ENCODE measurements around the gene RBM34.
"Not testable (repeated sequence)": the region's sequence is repeated elsewhere in the genome, so short reads cannot be mapped to it uniquely, and the experiment has no call there.

Gene RBM34

DNA sequence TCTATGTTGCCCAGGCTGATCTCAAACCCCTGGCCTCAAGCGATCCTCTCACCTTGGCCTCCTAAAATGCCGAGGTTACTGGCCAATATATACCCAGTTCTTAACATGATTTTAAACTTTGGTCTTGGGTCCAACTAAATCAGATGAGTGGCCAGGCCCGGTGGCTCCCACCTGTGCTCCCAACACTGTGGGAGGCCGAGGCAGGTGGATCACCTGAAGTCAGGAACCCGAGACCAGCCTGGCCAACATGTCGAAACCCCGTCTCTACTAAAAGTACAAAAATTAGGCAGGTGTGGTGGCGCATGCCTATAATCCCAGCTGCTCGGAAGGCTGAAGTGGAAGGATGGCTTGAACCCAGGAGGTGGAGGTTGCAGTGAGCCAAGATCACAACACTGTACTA lies 62.1 kb downstream of the RBM34 start:
- TF ChIP-seq HDGF (IDR thresholded peaks at IDR 0.05; ENCODE audit: borderline replicate concordance) (no peak), NFRKB (IDR thresholded peaks at IDR 0.05) (no peak), TARDBP (IDR thresholded peaks at IDR 0.05) (no peak), FOXK2 (IDR thresholded peaks at IDR 0.05) (no peak), CTBP1 (IDR thresholded peaks at IDR 0.05; ENCODE audit: borderline replicate concordance) (no peak), ELF4 (IDR thresholded peaks at IDR 0.05) (no peak), SP1 (IDR thresholded peaks at IDR 0.05) (no peak)
- TF ChIP-seq, protein P1, sequence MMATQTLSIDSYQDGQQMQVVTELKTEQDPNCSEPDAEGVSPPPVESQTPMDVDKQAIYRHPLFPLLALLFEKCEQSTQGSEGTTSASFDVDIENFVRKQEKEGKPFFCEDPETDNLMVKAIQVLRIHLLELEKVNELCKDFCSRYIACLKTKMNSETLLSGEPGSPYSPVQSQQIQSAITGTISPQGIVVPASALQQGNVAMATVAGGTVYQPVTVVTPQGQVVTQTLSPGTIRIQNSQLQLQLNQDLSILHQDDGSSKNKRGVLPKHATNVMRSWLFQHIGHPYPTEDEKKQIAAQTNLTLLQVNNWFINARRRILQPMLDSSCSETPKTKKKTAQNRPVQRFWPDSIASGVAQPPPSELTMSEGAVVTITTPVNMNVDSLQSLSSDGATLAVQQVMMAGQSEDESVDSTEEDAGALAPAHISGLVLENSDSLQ (IDR thresholded peaks at IDR 0.05): no peak
- ChIA-PET CTCF (no interaction called here), POLR2A (no interaction called here)
- no peak for DNase-seq (ENCODE audit: extremely low spot score)

GRCh38 chr1:235098547-235098946 lies 62.5 kb downstream of the RBM34 start:
- DNase-seq (ENCODE audit: extremely low spot score): no peak
- ChIA-PET POLR2A (no interaction called here), CTCF (no interaction called here)
- TF ChIP-seq BHLHE40 (IDR thresholded peaks at IDR 0.05; ENCODE audit: borderline replicate concordance) (no peak), FOXM1 (IDR thresholded peaks at IDR 0.05; ENCODE audit: borderline replicate concordance) (no peak), ARNT (IDR thresholded peaks at IDR 0.05) (no peak), LEF1 (IDR thresholded peaks at IDR 0.05; ENCODE audit: borderline replicate concordance) (no peak), NFRKB (IDR thresholded peaks at IDR 0.05) (no peak), ELF4 (IDR thresholded peaks at IDR 0.05) (no peak), L3MBTL2 (conservative IDR thresholded peaks at IDR 0.05) (no peak), CTBP1 (IDR thresholded peaks at IDR 0.05; ENCODE audit: borderline replicate concordance) (no peak), SUZ12 (IDR thresholded peaks at IDR 0.05) (no peak), SP1 (IDR thresholded peaks at IDR 0.05) (no peak), HDGF (IDR thresholded peaks at IDR 0.05; ENCODE audit: borderline replicate concordance) (no peak), TARDBP (IDR thresholded peaks at IDR 0.05) (no peak), FOXK2 (IDR thresholded peaks at IDR 0.05) (no peak), ZNF384 (IDR thresholded peaks at IDR 0.05) (no peak), FOXA1 (IDR thresholded peaks at IDR 0.05) (no peak)
- TF ChIP-seq, protein P1 (IDR thresholded peaks at IDR 0.05): no peak

DNA sequence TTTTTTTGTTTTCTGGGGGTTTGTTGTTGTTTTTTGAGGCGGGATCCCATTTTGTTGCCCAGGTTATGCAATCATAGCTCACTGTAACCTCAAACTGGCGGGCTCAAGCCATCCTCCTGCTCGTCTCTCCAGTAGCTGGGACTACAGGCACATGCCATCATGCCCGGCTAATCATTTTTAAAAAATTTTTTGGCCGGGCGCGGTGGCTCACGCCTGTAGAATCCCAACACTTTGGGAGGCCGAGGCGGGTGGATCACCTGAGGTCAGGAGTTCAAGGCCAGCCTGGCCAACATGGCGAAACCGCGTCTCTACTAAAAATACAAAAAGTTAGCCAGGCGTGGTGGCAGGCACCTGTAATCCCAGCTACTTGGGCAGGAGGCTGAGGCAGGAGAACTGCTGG lies 63.5 kb downstream of the RBM34 start:
- POLR2A ChIA-PET; DNase-seq (ENCODE audit: extremely low spot score): not testable (repeated sequence)
- CTCF ChIA-PET: interaction anchor here (1.1 kb wide), 1 partner anchor 14 kb away, joined by 3 read pairs; no protein-coding TSS in a partner anchor

GRCh38 chr1:235095938-235096562 lies 65.0 kb downstream of the RBM34 start:
- ChIA-PET POLR2A (interaction anchor here (1.5 kb wide), 1 partner anchor 65 kb away, joined by 5 read pairs; the partner anchor contains the start of gene RBM34), CTCF (interaction anchor here (0.8 to 1.6 kb wide), 5 partner anchors 9 to 773 kb away, joined by 3 to 7 read pairs (median 3); no protein-coding TSS in a partner anchor)
- no peak for DNase-seq (ENCODE audit: extremely low spot score)
- TF ChIP-seq CTBP1 (IDR thresholded peaks at IDR 0.05; ENCODE audit: borderline replicate concordance): no peak
- TF ChIP-seq NFRKB (IDR thresholded peaks at IDR 0.05): no peak
- TF ChIP-seq, protein P1 (IDR thresholded peaks at IDR 0.05): no peak
- no peak for TF ChIP-seq FOXA1 (IDR thresholded peaks at IDR 0.05)
- TF ChIP-seq SUZ12 (IDR thresholded peaks at IDR 0.05): no peak
- TF ChIP-seq FOXK2 (IDR thresholded peaks at IDR 0.05): no peak
- no peak for TF ChIP-seq HDGF (IDR thresholded peaks at IDR 0.05; ENCODE audit: borderline replicate concordance)
- TF ChIP-seq TARDBP (IDR thresholded peaks at IDR 0.05): no peak
- TF ChIP-seq SP1 (IDR thresholded peaks at IDR 0.05): no peak
- no peak for TF ChIP-seq ELF4 (IDR thresholded peaks at IDR 0.05)
- no peak for TF ChIP-seq BHLHE40 (IDR thresholded peaks at IDR 0.05; ENCODE audit: borderline replicate concordance)
- no peak for TF ChIP-seq L3MBTL2 (conservative IDR thresholded peaks at IDR 0.05)
- TF ChIP-seq ARNT (IDR thresholded peaks at IDR 0.05): no peak

GRCh38 chr1:235093696-235094592 lies 67.1 kb downstream of the RBM34 start:
- POLR2A ChIA-PET: interaction anchor here (1.0 kb wide), 1 partner anchor 411 kb away, joined by 4 read pairs; the partner anchor contains the start of gene B3GALNT2
- TF ChIP-seq HDGF (IDR thresholded peaks at IDR 0.05; ENCODE audit: borderline replicate concordance) (no peak), NFRKB (IDR thresholded peaks at IDR 0.05) (no peak), ZNF384 (IDR thresholded peaks at IDR 0.05) (no peak), L3MBTL2 (conservative IDR thresholded peaks at IDR 0.05) (no peak), FOXK2 (IDR thresholded peaks at IDR 0.05) (no peak), ELF4 (IDR thresholded peaks at IDR 0.05) (no peak), ARNT (IDR thresholded peaks at IDR 0.05) (no peak), FOXA1 (IDR thresholded peaks at IDR 0.05) (no peak), CTBP1 (IDR thresholded peaks at IDR 0.05; ENCODE audit: borderline replicate concordance) (no peak), LEF1 (IDR thresholded peaks at IDR 0.05; ENCODE audit: borderline replicate concordance) (no peak), SUZ12 (IDR thresholded peaks at IDR 0.05) (no peak), FOXM1 (IDR thresholded peaks at IDR 0.05; ENCODE audit: borderline replicate concordance) (no peak), BHLHE40 (IDR thresholded peaks at IDR 0.05; ENCODE audit: borderline replicate concordance) (no peak), TARDBP (IDR thresholded peaks at IDR 0.05) (no peak), SP1 (IDR thresholded peaks at IDR 0.05) (no peak)
- TF ChIP-seq, protein P1 (IDR thresholded peaks at IDR 0.05): no peak
- DNase-seq (ENCODE audit: extremely low spot score): peak; percentile 86
- CTCF ChIA-PET: interaction anchor here (0.6 to 3.0 kb wide), 18 partner anchors 10 to 750 kb away, joined by 3 to 13 read pairs (median 3); no protein-coding TSS in a partner anchor
